GM19452 (cell line): ENCODE results near the gene C10orf88.
"Not testable (repeated sequence)": the region's sequence is repeated elsewhere in the genome, so short reads cannot be mapped to it uniquely, and the experiment has no call there.

ENCODE experiments used
- ATAC-seq: cut with Tn5 transposase; IDR thresholded peaks from one replicate; pipeline ENCODE4 v1.9.1; 2021; ENCODE audit not compliant: unreplicated experiment

Gene C10orf88

GRCh38 chr10:122962405-122962804 lies 8.4 kb upstream of the C10orf88 start:
- ATAC-seq: no peak

GRCh38 chr10:122957474-122957873 lies 3.4 kb upstream of the C10orf88 start:
- ATAC-seq: no peak

- ATAC-seq: no peak
Observed at GRCh38 chr10:122955892-122956291, 1.9 kb upstream of the C10orf88 start.

GRCh38 chr10:122954731-122955050 lies 664 bp upstream of the C10orf88 start:
- no peak for ATAC-seq

- no peak for ATAC-seq
Observed at GRCh38 chr10:122949296-122949695, 4.7 kb downstream of the C10orf88 start.

GRCh38 chr10:122939856-122940543 lies 14.0 kb downstream of the C10orf88 start:
- ATAC-seq: no peak

- no peak for ATAC-seq
Observed at GRCh38 chr10:122939133-122939855, 14.7 kb downstream of the C10orf88 start.

- no peak for ATAC-seq
Observed at GRCh38 chr10:122931088-122931906, 22.7 kb downstream of the C10orf88 start.

GRCh38 chr10:122930140-122930539 lies 23.9 kb downstream of the C10orf88 start:
- ATAC-seq: no peak

GRCh38 chr10:122915700-122916099 lies 38.3 kb downstream of the C10orf88 start:
- no peak for ATAC-seq

- ATAC-seq: no peak
Observed at GRCh38 chr10:122911889-122912484, 42.0 kb downstream of the C10orf88 start.

GRCh38 chr10:122910310-122910709 lies 43.7 kb downstream of the C10orf88 start, which contains the start of gene FAM24A:
TSS of gene FAM24A (plus strand) at chr10:122910610. CDS start at chr10:122911635, 1,025 bp downstream.
- ATAC-seq: no peak

GRCh38 chr10:122903861-122904260 lies 50.2 kb downstream of the C10orf88 start:
- not testable (repeated sequence) for ATAC-seq

- no peak for ATAC-seq
Observed at GRCh38 chr10:122894261-122894944, 59.6 kb downstream of the C10orf88 start.

- no peak for ATAC-seq
Observed at GRCh38 chr10:122884166-122884565, 69.9 kb downstream of the C10orf88 start.

- no peak for ATAC-seq
Observed at GRCh38 chr10:122882766-122883165, 71.3 kb downstream of the C10orf88 start.
